ENCODE measurements around the gene LELP1.

DNA sequence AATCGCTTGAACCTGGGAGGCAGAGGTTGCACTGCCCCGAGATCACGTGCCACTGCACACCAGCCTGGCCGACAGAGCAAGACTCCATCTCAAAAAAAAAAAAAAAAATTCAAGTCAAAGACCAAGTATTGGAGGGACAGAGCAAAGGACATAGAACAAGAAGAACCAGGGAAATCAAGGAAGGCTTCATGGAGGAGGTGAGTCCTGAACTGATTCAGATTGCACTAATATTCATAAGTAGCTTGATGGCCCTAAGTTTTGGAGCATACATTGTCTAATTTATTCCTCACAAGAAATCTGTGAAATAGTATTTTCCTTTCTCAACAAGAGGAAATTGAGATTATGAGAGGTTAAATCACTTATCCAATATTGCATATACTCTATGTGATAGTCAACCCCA, 10.3 kb downstream of the LELP1 start:
- TF ChIP-seq, protein P1, sequence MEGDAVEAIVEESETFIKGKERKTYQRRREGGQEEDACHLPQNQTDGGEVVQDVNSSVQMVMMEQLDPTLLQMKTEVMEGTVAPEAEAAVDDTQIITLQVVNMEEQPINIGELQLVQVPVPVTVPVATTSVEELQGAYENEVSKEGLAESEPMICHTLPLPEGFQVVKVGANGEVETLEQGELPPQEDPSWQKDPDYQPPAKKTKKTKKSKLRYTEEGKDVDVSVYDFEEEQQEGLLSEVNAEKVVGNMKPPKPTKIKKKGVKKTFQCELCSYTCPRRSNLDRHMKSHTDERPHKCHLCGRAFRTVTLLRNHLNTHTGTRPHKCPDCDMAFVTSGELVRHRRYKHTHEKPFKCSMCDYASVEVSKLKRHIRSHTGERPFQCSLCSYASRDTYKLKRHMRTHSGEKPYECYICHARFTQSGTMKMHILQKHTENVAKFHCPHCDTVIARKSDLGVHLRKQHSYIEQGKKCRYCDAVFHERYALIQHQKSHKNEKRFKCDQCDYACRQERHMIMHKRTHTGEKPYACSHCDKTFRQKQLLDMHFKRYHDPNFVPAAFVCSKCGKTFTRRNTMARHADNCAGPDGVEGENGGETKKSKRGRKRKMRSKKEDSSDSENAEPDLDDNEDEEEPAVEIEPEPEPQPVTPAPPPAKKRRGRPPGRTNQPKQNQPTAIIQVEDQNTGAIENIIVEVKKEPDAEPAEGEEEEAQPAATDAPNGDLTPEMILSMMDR (IDR thresholded peaks at IDR 0.05) = no peak
- TF ChIP-seq POLR2A (IDR thresholded peaks at IDR 0.05) = no peak
